Measurements from ENCODE around the gene MPZL2. TPM values are rescaled to one million over a fixed set of nuclear protein-coding genes. Genes with fewer than 3 reads are reported as not detected.

Gene MPZL2
- total and polyA plus RNA-seq, 2 donors = 44.2 to 62.8 TPM

Small RNAs within 50 kb of the gene (small RNA-seq; reads per million reads assigned to genes)
- gene HSPE1P18 = not detected

Other genes starting within 250 kb of the MPZL2 start
- 15.0 TPM for gene TMPRSS4, start 187.2 kb downstream of the MPZL2 start, total RNA-seq
- 27.9 TPM for gene TMPRSS4, start 187.2 kb downstream of the MPZL2 start, polyA plus RNA-seq
- not detected for gene SMIM35, start 177.3 kb downstream of the MPZL2 start, total RNA-seq
- 0.03 TPM for gene SMIM35, start 177.3 kb downstream of the MPZL2 start, polyA plus RNA-seq
- 4.8 TPM for gene SCN4B, start 111.5 kb downstream of the MPZL2 start, total RNA-seq
- 5.5 TPM for gene SCN4B, start 111.5 kb downstream of the MPZL2 start, polyA plus RNA-seq
- 2.7 TPM for gene SCN2B, start 87.7 kb downstream of the MPZL2 start, total RNA-seq
- gene SCN2B, start 87.7 kb downstream of the MPZL2 start, polyA plus RNA-seq = 0.79 TPM
- 6.5 TPM for gene JAML, start 39.3 kb downstream of the MPZL2 start, total RNA-seq
- gene JAML, start 39.3 kb downstream of the MPZL2 start, polyA plus RNA-seq = 6.0 TPM
- gene MPZL3, start 11.9 kb downstream of the MPZL2 start, total RNA-seq = 4.7 TPM
- gene MPZL3, start 11.9 kb downstream of the MPZL2 start, polyA plus RNA-seq = 1.4 TPM
- gene CD3E, start 40.4 kb upstream of the MPZL2 start, total RNA-seq = 0.32 TPM
- gene CD3E, start 40.4 kb upstream of the MPZL2 start, polyA plus RNA-seq = 3.6 TPM
- gene CD3D, start 78.4 kb upstream of the MPZL2 start, total RNA-seq = 0.69 TPM
- gene CD3D, start 78.4 kb upstream of the MPZL2 start, polyA plus RNA-seq = 5.6 TPM
- gene CD3G, start 80.0 kb upstream of the MPZL2 start, total RNA-seq = 1.1 TPM
- gene CD3G, start 80.0 kb upstream of the MPZL2 start, polyA plus RNA-seq = 0.48 TPM
- gene UBE4A, start 95.3 kb upstream of the MPZL2 start, total RNA-seq = 54.2 TPM
- 19.7 TPM for gene UBE4A, start 95.3 kb upstream of the MPZL2 start, polyA plus RNA-seq
- gene ATP5MG, start 137.3 kb upstream of the MPZL2 start, total RNA-seq = 70.1 TPM
- gene ATP5MG, start 137.3 kb upstream of the MPZL2 start, polyA plus RNA-seq = 210 TPM
- 82.4 TPM for gene KMT2A, start 172.2 kb upstream of the MPZL2 start, total RNA-seq
- 19.6 TPM for gene KMT2A, start 172.2 kb upstream of the MPZL2 start, polyA plus RNA-seq

Data from urinary bladder (tissue), 2 donors.